Measurements from ENCODE around the gene ZNF346.

ZNF346 gene

DNA sequence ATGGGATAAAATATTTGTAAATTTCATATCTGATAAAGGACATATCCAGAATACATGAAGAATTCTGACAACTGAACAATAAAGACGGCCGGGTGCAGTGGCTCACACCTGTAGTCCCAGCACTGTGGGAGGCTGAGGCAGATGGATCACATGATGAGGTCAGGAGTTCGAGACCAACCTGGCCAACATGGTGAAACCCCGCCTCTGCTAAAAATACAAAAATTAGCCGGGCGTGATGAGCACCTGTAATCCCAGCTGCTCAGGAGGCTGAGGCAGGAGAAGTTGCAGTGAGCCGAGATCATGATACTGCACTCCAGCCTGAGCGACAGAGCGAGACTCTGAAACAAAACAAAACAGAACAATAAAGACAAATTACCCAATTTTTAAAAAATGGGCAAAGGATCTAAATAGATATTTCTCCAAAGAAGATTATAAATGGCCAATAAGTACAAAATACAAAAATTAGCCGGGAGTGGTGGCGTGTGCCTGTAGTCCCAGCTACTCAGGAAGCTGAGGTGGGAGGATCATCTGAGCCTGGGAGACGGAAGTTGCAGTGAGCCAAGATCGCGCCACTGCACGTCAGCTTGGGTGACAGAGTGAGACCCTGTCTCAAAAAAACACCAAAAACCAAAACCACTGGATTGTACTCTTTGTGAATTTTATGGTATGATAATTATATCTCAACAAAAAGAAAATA, 101.4 kb downstream of the ZNF346 start:
- Histone ChIP-seq H3K9ac (no peak overlapping the region), H4K20me1 (ENCODE audit: insufficient read depth) (no peaks in the 10 kb centered on the region), H3K79me2 (ENCODE audit: insufficient read depth, low read depth) (no peaks in the 10 kb centered on the region), H3K27me3 (ENCODE audit: insufficient read depth, low read depth) (no peaks in the 10 kb centered on the region), H3K4me3 (IDR thresholded peaks at IDR 0.05; ENCODE audit: insufficient read depth, low read depth, low read length) (no peak overlapping the region), H3K27ac (no peak overlapping the region), H3K4me2 (no peak overlapping the region), H3K4me1 (ENCODE audit: low read depth, poor library complexity, severe bottlenecking) (no peaks in the 10 kb centered on the region), H3K36me3 (ENCODE audit: insufficient read depth) (no peaks in the 10 kb centered on the region), H2AFZ (ENCODE audit: low read depth) (no peak overlapping the region)
- TF ChIP-seq, protein P1, sequence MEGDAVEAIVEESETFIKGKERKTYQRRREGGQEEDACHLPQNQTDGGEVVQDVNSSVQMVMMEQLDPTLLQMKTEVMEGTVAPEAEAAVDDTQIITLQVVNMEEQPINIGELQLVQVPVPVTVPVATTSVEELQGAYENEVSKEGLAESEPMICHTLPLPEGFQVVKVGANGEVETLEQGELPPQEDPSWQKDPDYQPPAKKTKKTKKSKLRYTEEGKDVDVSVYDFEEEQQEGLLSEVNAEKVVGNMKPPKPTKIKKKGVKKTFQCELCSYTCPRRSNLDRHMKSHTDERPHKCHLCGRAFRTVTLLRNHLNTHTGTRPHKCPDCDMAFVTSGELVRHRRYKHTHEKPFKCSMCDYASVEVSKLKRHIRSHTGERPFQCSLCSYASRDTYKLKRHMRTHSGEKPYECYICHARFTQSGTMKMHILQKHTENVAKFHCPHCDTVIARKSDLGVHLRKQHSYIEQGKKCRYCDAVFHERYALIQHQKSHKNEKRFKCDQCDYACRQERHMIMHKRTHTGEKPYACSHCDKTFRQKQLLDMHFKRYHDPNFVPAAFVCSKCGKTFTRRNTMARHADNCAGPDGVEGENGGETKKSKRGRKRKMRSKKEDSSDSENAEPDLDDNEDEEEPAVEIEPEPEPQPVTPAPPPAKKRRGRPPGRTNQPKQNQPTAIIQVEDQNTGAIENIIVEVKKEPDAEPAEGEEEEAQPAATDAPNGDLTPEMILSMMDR (conservative IDR thresholded peaks at IDR 0.05; ENCODE audit: low read depth, low read length), result no peak

DNA sequence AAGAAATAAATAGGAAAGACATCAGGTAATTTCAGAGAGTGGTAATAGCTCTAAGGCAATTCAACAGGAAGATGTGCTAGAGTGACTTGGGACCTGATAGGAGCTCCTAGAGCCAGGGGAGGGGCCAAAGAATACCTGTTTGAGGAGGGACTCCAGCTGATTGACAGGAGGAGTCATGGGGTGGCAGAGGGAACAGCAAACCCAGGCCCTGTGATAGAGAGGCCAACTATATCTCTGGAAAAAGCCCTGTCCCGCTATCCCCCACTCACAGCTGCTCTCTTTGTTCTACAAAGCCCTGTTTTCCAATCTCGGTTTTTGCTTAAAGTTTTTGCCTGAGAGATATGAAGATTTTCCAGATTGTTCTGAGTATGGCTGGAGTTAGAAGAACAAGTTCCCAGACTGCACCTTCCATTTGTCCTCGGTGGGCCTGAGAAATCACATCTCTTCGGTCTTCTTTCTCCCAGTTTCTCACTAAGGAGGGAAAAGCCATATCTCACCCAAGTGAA, 102.0 kb downstream of the ZNF346 start:
- H3K79me2 ChIP-seq (ENCODE audit: insufficient read depth, low read depth), result no peaks in the 10 kb centered on the region
- H4K20me1 ChIP-seq (ENCODE audit: insufficient read depth), result no peaks in the 10 kb centered on the region
- no peaks in the 10 kb centered on the region for H3K27me3 ChIP-seq (ENCODE audit: insufficient read depth, low read depth)
- no peak overlapping the region for H3K27ac ChIP-seq
- H3K4me1 ChIP-seq (ENCODE audit: low read depth, poor library complexity, severe bottlenecking), result no peaks in the 10 kb centered on the region
- H3K9ac ChIP-seq, result no peak overlapping the region
- H3K4me3 ChIP-seq (IDR thresholded peaks at IDR 0.05; ENCODE audit: insufficient read depth, low read depth, low read length), result no peak overlapping the region
- no peak overlapping the region for H2AFZ ChIP-seq (ENCODE audit: low read depth)
- TF ChIP-seq, protein P1 (conservative IDR thresholded peaks at IDR 0.05; ENCODE audit: low read depth, low read length), result no peak
- H3K4me2 ChIP-seq, result no peak overlapping the region
- H3K36me3 ChIP-seq (ENCODE audit: insufficient read depth), result no peaks in the 10 kb centered on the region

DNA sequence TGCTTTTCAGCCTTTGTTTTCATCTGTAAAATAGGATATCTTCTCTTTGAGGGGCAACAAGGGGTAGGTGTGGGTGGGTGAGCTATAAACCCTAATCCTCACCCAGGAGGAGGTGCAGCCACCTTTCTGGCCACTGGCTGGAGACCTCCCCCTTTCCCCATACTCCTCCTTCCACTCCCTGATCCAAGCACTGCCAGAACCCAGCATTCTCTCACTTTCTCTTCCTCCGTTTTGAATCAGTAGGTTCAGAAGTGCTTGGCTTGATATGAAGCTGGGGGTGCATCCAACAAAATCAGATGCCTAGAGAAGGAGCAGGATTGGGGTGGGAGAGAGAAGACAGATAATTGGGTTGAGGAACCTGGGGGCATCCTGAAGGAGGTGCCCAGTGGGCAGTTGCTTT, 104.3 kb downstream of the ZNF346 start:
- H4K20me1 ChIP-seq (ENCODE audit: insufficient read depth), result no peaks in the 10 kb centered on the region
- no peaks in the 10 kb centered on the region for H3K27me3 ChIP-seq (ENCODE audit: insufficient read depth, low read depth)
- H2AFZ ChIP-seq (ENCODE audit: low read depth), result no peak overlapping the region
- H3K79me2 ChIP-seq (ENCODE audit: insufficient read depth, low read depth), result no peaks in the 10 kb centered on the region
- no peak overlapping the region for H3K9ac ChIP-seq
- no peak overlapping the region for H3K4me3 ChIP-seq (IDR thresholded peaks at IDR 0.05; ENCODE audit: insufficient read depth, low read depth, low read length)
- no peaks in the 10 kb centered on the region for H3K4me1 ChIP-seq (ENCODE audit: low read depth, poor library complexity, severe bottlenecking)
- no peak overlapping the region for H3K27ac ChIP-seq
- no peak overlapping the region for H3K4me2 ChIP-seq
- no peaks in the 10 kb centered on the region for H3K36me3 ChIP-seq (ENCODE audit: insufficient read depth)
- TF ChIP-seq, protein P1 (conservative IDR thresholded peaks at IDR 0.05; ENCODE audit: low read depth, low read length), result no peak

DNA sequence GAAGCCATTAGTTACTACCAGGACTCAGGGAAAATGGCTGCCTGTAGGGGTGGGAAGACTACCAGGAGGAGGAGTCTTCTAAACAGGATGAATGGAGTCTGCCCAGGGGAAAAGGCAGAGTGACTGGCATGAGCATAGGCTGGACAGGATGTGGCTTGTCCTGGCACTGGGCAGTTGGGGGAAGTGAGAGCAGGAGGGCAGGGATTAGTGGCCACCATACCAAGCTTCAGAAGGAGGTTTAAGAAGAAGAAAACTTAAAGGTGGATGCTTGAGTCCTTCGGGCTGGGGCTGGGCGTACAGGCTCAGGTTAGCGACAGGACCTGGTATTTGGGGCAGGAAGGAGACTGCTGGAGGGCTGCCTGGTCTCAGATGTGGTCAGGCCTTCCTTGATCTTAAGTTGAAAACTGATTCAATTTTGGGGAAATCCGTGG, 106.1 kb downstream of the ZNF346 start:
- no peaks in the 10 kb centered on the region for H3K4me1 ChIP-seq (ENCODE audit: low read depth, poor library complexity, severe bottlenecking)
- TF ChIP-seq, protein P1 (conservative IDR thresholded peaks at IDR 0.05; ENCODE audit: low read depth, low read length), result no peak
- H3K27ac ChIP-seq, result no peak overlapping the region
- no peaks in the 10 kb centered on the region for H3K36me3 ChIP-seq (ENCODE audit: insufficient read depth)
- H3K79me2 ChIP-seq (ENCODE audit: insufficient read depth, low read depth), result no peaks in the 10 kb centered on the region
- no peak overlapping the region for H3K4me2 ChIP-seq
- H3K9ac ChIP-seq, result no peak overlapping the region
- no peak overlapping the region for H3K4me3 ChIP-seq (IDR thresholded peaks at IDR 0.05; ENCODE audit: insufficient read depth, low read depth, low read length)
- H3K27me3 ChIP-seq (ENCODE audit: insufficient read depth, low read depth), result no peaks in the 10 kb centered on the region
- no peaks in the 10 kb centered on the region for H4K20me1 ChIP-seq (ENCODE audit: insufficient read depth)
- H2AFZ ChIP-seq (ENCODE audit: low read depth), result no peak overlapping the region

All from KMS-11 (cell line).